OCI-LY7 (cell line): Measurements from ENCODE around the gene FOXD3. TPM values are rescaled to one million over a fixed set of nuclear protein-coding genes. Genes with fewer than 3 reads are reported as not detected.

Experiments used
- BruUV-seq: library from RNA; stranded (reverse); fragments of 400-500 nt; replicated peaks from 2 replicates; lab custom pipeline; 2021; lab: Mats Ljungman, UMichigan
- CTCF ChIA-PET: fragments of 300-600 bp; sonication (Branson Sonifier 250); formaldehyde crosslinking; loops from one replicate; lab custom pipeline; 2022; ENCODE audit warnings: antibody characterized with exemption; ENCODE audit not compliant: unreplicated experiment; lab: Charles Lee
- POLR2A ChIA-PET: fragments of 300-600 bp; sonication (Branson Sonifier 250); formaldehyde crosslinking; loops from one replicate; lab custom pipeline; 2022; ENCODE audit warnings: antibody characterized with exemption; lab: Charles Lee
- DNase-seq: peaks from one replicate; pipeline ENCODE4 v3.0.0-alpha.2; 2015; ENCODE audit warnings: low spot score
- H2AFZ ChIP-seq: fragments of 200-600 bp; sonication (generic), shearing (Covaris generic); 2 replicates; pipeline ENCODE4 v1.6.1; 2014; ENCODE audit warnings: mild to moderate bottlenecking, antibody characterized with exemption, low read length, moderate library complexity
- H3K27ac ChIP-seq: fragments of 200-600 bp; sonication (generic); 2 replicates; pipeline ENCODE4 v1.5.1; 2014; ENCODE audit warnings: mixed run types, low read depth, mild to moderate bottlenecking, moderate library complexity, low read length, inconsistent platforms; ENCODE audit not compliant: poor library complexity, severe bottlenecking
- H3K36me3 ChIP-seq: fragments of 200-600 bp; sonication (generic); 2 replicates; pipeline ENCODE4 v1.6.1; 2014; ENCODE audit warnings: mild to moderate bottlenecking, antibody characterized with exemption, low read length, moderate library complexity, mixed read lengths; ENCODE audit not compliant: insufficient read depth
- H3K4me1 ChIP-seq: fragments of 200-600 bp; sonication (generic); 2 replicates; pipeline ENCODE4 v1.5.1; 2014; ENCODE audit warnings: mild to moderate bottlenecking, low read length; ENCODE audit not compliant: insufficient read depth, poor library complexity, severe bottlenecking
- H3K4me2 ChIP-seq: fragments of 200-600 bp; sonication (generic); 2 replicates; pipeline ENCODE4 v1.6.1; 2014; ENCODE audit warnings: mild to moderate bottlenecking, low read length
- H3K4me3 ChIP-seq: fragments of 200-600 bp; sonication (generic); 2 replicates; pipeline ENCODE4 v1.5.1; 2014; ENCODE audit warnings: mild to moderate bottlenecking, low read depth, low read length; ENCODE audit not compliant: poor library complexity, severe bottlenecking
- H3K79me2 ChIP-seq: fragments of 200-600 bp; sonication (generic); 2 replicates; pipeline ENCODE4 v1.6.1; 2016; ENCODE audit warnings: low read depth, mild to moderate bottlenecking, low read length, moderate library complexity, mixed read lengths; ENCODE audit not compliant: insufficient read depth
- H3K9me2 ChIP-seq: fragments of 200-600 bp; sonication (generic); 2 replicates; pipeline ENCODE4 v1.6.1; 2016; ENCODE audit warnings: mild to moderate bottlenecking, low read length, mixed read lengths; ENCODE audit not compliant: insufficient read depth
- H3K9me3 ChIP-seq: fragments of 200-600 bp; sonication (generic); 2 replicates; pipeline ENCODE4 v1.6.1; 2014; ENCODE audit warnings: mild to moderate bottlenecking, mixed run types, low read length, mixed read lengths
- H4K20me1 ChIP-seq: fragments of 200-600 bp; sonication (generic); 2 replicates; pipeline ENCODE4 v1.6.1; 2014; ENCODE audit warnings: mild to moderate bottlenecking, antibody characterized with exemption, low read length, moderate library complexity, mixed read lengths; ENCODE audit not compliant: insufficient read depth
- EZH2phosphoT487 ChIP-seq: fragments of 200-600 bp; sonication (generic); IDR thresholded peaks from 2 replicates; pipeline ENCODE4 v1.6.1; 2018; ENCODE audit warnings: low read depth, borderline replicate concordance, mild to moderate bottlenecking, mixed run types, antibody characterized with exemption, low read length, moderate library complexity, mixed read lengths
- intact Hi-C: fragments of 100-400 bp; cut with micrococcal nuclease; formaldehyde crosslinking; loops from one replicate; pipeline ENCODE4 v1.10.0; 2022; ENCODE audit not compliant: unreplicated experiment
- total RNA-seq, 2 experiments: library from RNA; depleted of rRNA in 1 of 2; stranded (reverse); fragments of >200 nt in 1 of 2; shearing (Covaris generic) in 1 of 2; gene quantifications; 2 replicates each; pipeline ENCODE4 v1.2.3, GENCODE V29; 2014 to 2022
- TF ChIP-seq, protein P1 (sequence below): fragments of 200-600 bp; sonication (generic); conservative IDR thresholded peaks from 2 replicates; pipeline ENCODE4 v1.5.1; 2014; ENCODE audit warnings: mild to moderate bottlenecking, antibody characterized with exemption, low read length, moderate library complexity, mixed read lengths

Gene FOXD3
- total RNA-seq, 2 experiments from 2014 or later = 0.06 TPM; not detected in 1

DNA sequence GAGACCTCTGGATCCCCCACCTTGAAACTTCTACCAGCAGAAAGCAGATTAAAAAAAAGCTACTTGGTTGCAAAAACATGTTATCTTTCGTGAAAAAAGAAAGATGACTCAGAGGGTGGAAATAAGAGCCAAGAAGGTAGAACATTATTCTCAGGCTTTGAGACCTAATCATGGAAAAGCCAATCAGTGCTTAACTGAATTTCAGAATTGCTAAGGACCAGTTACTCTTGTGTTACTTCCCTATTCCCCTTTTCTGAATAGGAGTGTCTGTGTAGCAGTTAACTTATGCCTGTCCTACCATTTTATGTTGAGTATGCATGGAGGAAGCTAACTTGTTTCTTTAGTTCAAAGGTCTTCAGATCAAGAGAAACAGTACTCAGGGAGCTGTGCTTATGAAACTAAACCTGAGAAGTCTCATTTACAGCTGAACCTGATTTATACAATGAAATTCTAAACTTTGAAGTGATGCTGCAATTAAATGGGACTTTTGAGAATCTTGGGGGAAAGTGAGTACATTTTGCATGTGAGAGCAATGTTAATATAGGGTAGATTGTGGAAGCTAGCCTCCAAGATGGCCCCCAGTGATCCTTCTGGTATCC is 15.1 kb upstream of the FOXD3 start:
- ChIA-PET CTCF (no interaction called here), POLR2A (no interaction called here)
- no peak overlapping the region for H3K4me3 ChIP-seq
- no peaks in the 10 kb centered on the region for H3K4me1 ChIP-seq
- no peaks in the 10 kb centered on the region for H3K79me2 ChIP-seq
- no peaks in the 10 kb centered on the region for H4K20me1 ChIP-seq
- intact Hi-C loops = no loop called here
- no TSS peak for BruUV-seq
- H3K9me3 ChIP-seq = no peaks in the 10 kb centered on the region
- TF ChIP-seq, protein P1, sequence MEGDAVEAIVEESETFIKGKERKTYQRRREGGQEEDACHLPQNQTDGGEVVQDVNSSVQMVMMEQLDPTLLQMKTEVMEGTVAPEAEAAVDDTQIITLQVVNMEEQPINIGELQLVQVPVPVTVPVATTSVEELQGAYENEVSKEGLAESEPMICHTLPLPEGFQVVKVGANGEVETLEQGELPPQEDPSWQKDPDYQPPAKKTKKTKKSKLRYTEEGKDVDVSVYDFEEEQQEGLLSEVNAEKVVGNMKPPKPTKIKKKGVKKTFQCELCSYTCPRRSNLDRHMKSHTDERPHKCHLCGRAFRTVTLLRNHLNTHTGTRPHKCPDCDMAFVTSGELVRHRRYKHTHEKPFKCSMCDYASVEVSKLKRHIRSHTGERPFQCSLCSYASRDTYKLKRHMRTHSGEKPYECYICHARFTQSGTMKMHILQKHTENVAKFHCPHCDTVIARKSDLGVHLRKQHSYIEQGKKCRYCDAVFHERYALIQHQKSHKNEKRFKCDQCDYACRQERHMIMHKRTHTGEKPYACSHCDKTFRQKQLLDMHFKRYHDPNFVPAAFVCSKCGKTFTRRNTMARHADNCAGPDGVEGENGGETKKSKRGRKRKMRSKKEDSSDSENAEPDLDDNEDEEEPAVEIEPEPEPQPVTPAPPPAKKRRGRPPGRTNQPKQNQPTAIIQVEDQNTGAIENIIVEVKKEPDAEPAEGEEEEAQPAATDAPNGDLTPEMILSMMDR = no peak
- no peak for DNase-seq
- no peak overlapping the region for H3K27ac ChIP-seq
- H3K36me3 ChIP-seq = no peaks in the 10 kb centered on the region
- H2AFZ ChIP-seq = no peak overlapping the region
- no peak overlapping the region for H3K4me2 ChIP-seq
- no peaks in the 10 kb centered on the region for H3K9me2 ChIP-seq

DNA sequence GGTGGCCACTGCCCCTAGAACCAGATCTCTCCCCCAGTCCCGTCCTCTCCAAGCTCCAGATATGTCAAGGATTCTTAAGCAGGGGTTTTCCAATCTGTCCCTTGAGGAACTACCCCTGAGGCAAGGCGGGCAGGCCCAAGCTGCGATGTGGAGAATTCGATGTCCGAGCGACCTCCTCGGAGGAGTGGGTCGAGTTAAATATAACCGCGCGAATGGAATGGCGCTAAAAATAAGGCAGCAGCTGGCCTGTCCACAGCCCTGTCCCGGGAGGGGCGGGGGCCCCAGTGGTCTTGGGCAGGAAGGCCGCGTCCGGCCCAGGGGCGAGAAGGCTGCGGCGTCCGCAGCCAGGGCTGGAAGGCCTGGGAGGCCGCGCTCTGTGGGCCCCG is 5.8 kb upstream of the FOXD3 start:
- intact Hi-C loops = loop anchor here (2.0 kb wide), 1 partner anchor 124 kb away; no protein-coding TSS in a partner anchor
- TF ChIP-seq EZH2phosphoT487 = no peak
- TF ChIP-seq, protein P1 = no peak
- Histone ChIP-seq H3K4me3 (no peak overlapping the region), H4K20me1 (no peaks in the 10 kb centered on the region), H3K79me2 (no peaks in the 10 kb centered on the region), H3K27ac (no peak overlapping the region), H3K9me2 (no peaks in the 10 kb centered on the region), H3K4me2 (peak overlapping the region; percentile 95; the same call in 1 of the 2 replicates), H2AFZ (peak overlapping the region; percentile 98; the same call in 1 of the 2 replicates), H3K36me3 (no peaks in the 10 kb centered on the region), H3K4me1 (peaks cover 11% of the 10 kb centered on the region), H3K9me3 (no peaks in the 10 kb centered on the region)
- no peak for DNase-seq
- no TSS peak for BruUV-seq
- CTCF ChIA-PET = no interaction called here
- POLR2A ChIA-PET = no interaction called here
